PC-9 (cell line): ENCODE data around the gene BHLHA15. TPM values are rescaled to one million over a fixed set of nuclear protein-coding genes. Genes with fewer than 3 reads are reported as not detected.
A peak's percentile ranks its signal among the peaks of the same experiment; 100 is the strongest.

Experiments used
- BruUV-seq: library from RNA; stranded (reverse); fragments of 400-500 nt; replicated peaks from 2 replicates; lab custom pipeline; 2021; lab: Mats Ljungman, UMichigan
- CTCF ChIA-PET: fragments of 300-600 bp; sonication (Branson Sonifier 250); formaldehyde crosslinking; loops from one replicate; lab custom pipeline; 2022; ENCODE audit warnings: antibody characterized with exemption; lab: Charles Lee
- POLR2A ChIA-PET: fragments of 300-600 bp; sonication (Branson Sonifier 250); formaldehyde crosslinking; loops from one replicate; lab custom pipeline; 2022; ENCODE audit warnings: antibody characterized with exemption; ENCODE audit not compliant: unreplicated experiment; lab: Charles Lee
- DNase-seq, 2 experiments: peaks; one replicate each; pipeline versions ENCODE4 v3.0.0 to v3.0.0-alpha.2; 2015 to 2022; ENCODE audit warnings: mixed read lengths in 1 of 2
- H2AFZ ChIP-seq: fragments of 200-600 bp; sonication (generic); 2 replicates; pipeline ENCODE4 v1.8.1; 2017; ENCODE audit warnings: antibody characterized with exemption
- H3F3A ChIP-seq: fragments of 200-600 bp; sonication (generic); 2 replicates; pipeline ENCODE4 v1.8.1; 2017; ENCODE audit warnings: antibody characterized with exemption, mild to moderate bottlenecking, low read depth; ENCODE audit not compliant: insufficient read depth
- H3K27ac ChIP-seq: fragments of 200-600 bp; sonication (generic); 2 replicates; pipeline ENCODE4 v1.6.1; 2016; ENCODE audit warnings: mixed run types
- H3K27me3 ChIP-seq: fragments of 200-600 bp; sonication (generic); 2 replicates; pipeline ENCODE4 v1.6.1; 2016; ENCODE audit warnings: low read depth, mixed run types; ENCODE audit not compliant: insufficient read depth
- H3K36me3 ChIP-seq: fragments of 200-600 bp; sonication (generic); 2 replicates; pipeline ENCODE4 v1.6.1; 2016; ENCODE audit warnings: low read depth, mixed run types
- H3K4me1 ChIP-seq: fragments of 200-600 bp; sonication (generic); replicated peaks from 2 replicates; pipeline ENCODE4 v1.6.1; 2016; ENCODE audit warnings: mixed run types; ENCODE audit not compliant: insufficient read depth
- H3K4me2 ChIP-seq: fragments of 200-600 bp; sonication (generic); 2 replicates; pipeline ENCODE4 v1.6.1; 2017; ENCODE audit warnings: mixed run types
- H3K4me3 ChIP-seq: fragments of 200-600 bp; sonication (generic); 2 replicates; pipeline ENCODE4 v1.6.1; 2016; ENCODE audit warnings: mixed run types
- H3K79me2 ChIP-seq: fragments of 200-600 bp; sonication (generic); 2 replicates; pipeline ENCODE4 v1.6.1; 2017; ENCODE audit warnings: low read depth, mixed run types
- H3K9me2 ChIP-seq: fragments of 200-600 bp; sonication (generic); 2 replicates; pipeline ENCODE4 v1.8.1; 2017; ENCODE audit warnings: mild to moderate bottlenecking; ENCODE audit not compliant: insufficient read depth
- H3K9me3 ChIP-seq: fragments of 200-600 bp; sonication (generic); 2 replicates; pipeline ENCODE4 v1.8.1; 2016; ENCODE audit warnings: low read depth; ENCODE audit not compliant: insufficient read depth
- H4K20me1 ChIP-seq: fragments of 200-600 bp; sonication (generic); 2 replicates; pipeline ENCODE4 v1.8.1; 2017; ENCODE audit not compliant: insufficient read depth
- CTCF ChIP-seq: fragments of 200-600 bp; sonication (generic); conservative IDR thresholded peaks from 2 replicates; pipeline ENCODE4 v1.6.1; 2017; ENCODE audit warnings: mixed run types, antibody characterized with exemption, mild to moderate bottlenecking, moderate library complexity
- EZH2 ChIP-seq: fragments of 200-600 bp; sonication (generic); IDR thresholded peaks from 2 replicates; pipeline ENCODE4 v1.8.0; 2017; ENCODE audit warnings: antibody characterized with exemption, low read depth
- intact Hi-C: fragments of 100-400 bp; cut with micrococcal nuclease; formaldehyde crosslinking; loops from one replicate; pipeline ENCODE4 v1.10.0; 2022; ENCODE audit not compliant: unreplicated experiment
- total RNA-seq: library from RNA; stranded (reverse); gene quantifications from 2 replicates; pipeline ENCODE4 v1.2.3, GENCODE V29; 2021

Gene BHLHA15
- total RNA-seq, 1 experiment from 2014 or later: 0.79 TPM

GRCh38 chr7:98238076-98238475 lies 26.8 kb downstream of the BHLHA15 start:
- Histone ChIP-seq H2AFZ (no peak overlapping the region), H3K27ac (no peak overlapping the region), H3K4me3 (no peak overlapping the region), H3K79me2 (no peaks in the 10 kb centered on the region), H3K9me3 (no peaks in the 10 kb centered on the region), H3K4me1 (no peaks in the 10 kb centered on the region), H3F3A (no peaks in the 10 kb centered on the region), H3K36me3 (no peaks in the 10 kb centered on the region), H4K20me1 (no peaks in the 10 kb centered on the region), H3K9me2 (no peaks in the 10 kb centered on the region), H3K27me3 (no peaks in the 10 kb centered on the region), H3K4me2 (no peak overlapping the region)
- TF ChIP-seq CTCF: no peak
- no peak for TF ChIP-seq EZH2
- intact Hi-C loops: no loop called here
- POLR2A ChIA-PET: no interaction called here
- CTCF ChIA-PET: no interaction called here
- BruUV-seq: no TSS peak
- DNase-seq: no peak

GRCh38 chr7:98238976-98239375 lies 27.7 kb downstream of the BHLHA15 start:
- no peaks in the 10 kb centered on the region for H3K9me2 ChIP-seq
- no peaks in the 10 kb centered on the region for H3K36me3 ChIP-seq
- no peaks in the 10 kb centered on the region for H3K4me1 ChIP-seq
- H4K20me1 ChIP-seq: no peaks in the 10 kb centered on the region
- BruUV-seq: no TSS peak
- POLR2A ChIA-PET: no interaction called here
- no peaks in the 10 kb centered on the region for H3F3A ChIP-seq
- H3K27ac ChIP-seq: no peak overlapping the region
- intact Hi-C loops: no loop called here
- H3K27me3 ChIP-seq: no peaks in the 10 kb centered on the region
- TF ChIP-seq EZH2: no peak
- no peak for TF ChIP-seq CTCF
- DNase-seq: no peak
- CTCF ChIA-PET: interaction anchor here (0.6 kb wide), 1 partner anchor 18 kb away, joined by 4 read pairs; no protein-coding TSS in a partner anchor
- no peak overlapping the region for H2AFZ ChIP-seq
- no peaks in the 10 kb centered on the region for H3K79me2 ChIP-seq
- H3K9me3 ChIP-seq: no peaks in the 10 kb centered on the region
- H3K4me3 ChIP-seq: no peak overlapping the region
- H3K4me2 ChIP-seq: no peak overlapping the region

- intact Hi-C loops: no loop called here
- TF ChIP-seq CTCF (peak; percentile 80), EZH2 (no peak)
- H4K20me1 ChIP-seq: no peaks in the 10 kb centered on the region
- no peak overlapping the region for H3K27ac ChIP-seq
- H3K79me2 ChIP-seq: no peaks in the 10 kb centered on the region
- H3K9me3 ChIP-seq: no peaks in the 10 kb centered on the region
- no peak overlapping the region for H3K4me3 ChIP-seq
- no peaks in the 10 kb centered on the region for H3F3A ChIP-seq
- H2AFZ ChIP-seq: no peak overlapping the region
- H3K4me2 ChIP-seq: no peak overlapping the region
- BruUV-seq: no TSS peak
- H3K4me1 ChIP-seq: no peaks in the 10 kb centered on the region
- ChIA-PET POLR2A (no interaction called here), CTCF (no interaction called here)
- H3K36me3 ChIP-seq: no peaks in the 10 kb centered on the region
- no peaks in the 10 kb centered on the region for H3K27me3 ChIP-seq
- DNase-seq: peak in 1 of 2 experiments; percentile 44
- H3K9me2 ChIP-seq: no peaks in the 10 kb centered on the region
These were observed 29.9 kb downstream of the BHLHA15 start for GRCh38 chr7:98240961-98241673.
